Subcutaneous abdominal adipose tissue (tissue), 5 donors: ENCODE results near the gene LYZL1.
"Not testable (repeated sequence)": the region's sequence is repeated elsewhere in the genome, so short reads cannot be mapped to it uniquely, and the experiment has no call there.

Source experiments
- H3K27ac ChIP-seq: one replicate; pipeline ENCODE4 v1.7.0; 2013; ENCODE audit warnings: low read depth, mild to moderate bottlenecking, inconsistent platforms, low read length, moderate library complexity
- H3K27me3 ChIP-seq, 5 donors: one replicate each; pipeline ENCODE4 v1.7.0; 2013; ENCODE audit warnings: low read length in 5 of 5, inconsistent platforms in 1 of 5; ENCODE audit not compliant: control insufficient read depth in 5 of 5, insufficient read depth in 4 of 5
- H3K36me3 ChIP-seq, 5 donors: one replicate each; pipeline ENCODE4 v1.7.0; 2013; ENCODE audit warnings: low read length in 5 of 5; ENCODE audit not compliant: control insufficient read depth in 5 of 5, insufficient read depth in 5 of 5
- H3K4me1 ChIP-seq, 5 donors: one replicate each; pipeline ENCODE4 v1.7.0; 2013; ENCODE audit warnings: low read length in 5 of 5, mild to moderate bottlenecking in 3 of 5, moderate library complexity in 1 of 5; ENCODE audit not compliant: control insufficient read depth in 5 of 5, insufficient read depth in 5 of 5
- H3K4me3 ChIP-seq, 5 donors: one replicate each; pipeline ENCODE4 v1.7.0; 2013; ENCODE audit warnings: low read length in 5 of 5, low read depth in 1 of 5
- H3K9ac ChIP-seq, 5 donors: one replicate each; pipeline ENCODE4 v1.7.0; 2013; ENCODE audit warnings: low read length in 5 of 5, mild to moderate bottlenecking in 4 of 5, moderate library complexity in 3 of 5
- H3K9me3 ChIP-seq, 5 donors: one replicate each; pipeline ENCODE4 v1.7.0; 2013; ENCODE audit warnings: low read length in 5 of 5; ENCODE audit not compliant: control insufficient read depth in 5 of 5
- donor health status: healthy.
- donor health status: healthy.
- donor health status: healthy.
- donor health status: healthy.
- donor health status: healthy.

LYZL1 gene

GRCh38 chr10:29315814-29316213 lies 26.9 kb downstream of the LYZL1 start:
- peaks cover 0 to 3% (median 0%) of the 10 kb centered on the region in 5 donors for H3K27me3 ChIP-seq

DNA sequence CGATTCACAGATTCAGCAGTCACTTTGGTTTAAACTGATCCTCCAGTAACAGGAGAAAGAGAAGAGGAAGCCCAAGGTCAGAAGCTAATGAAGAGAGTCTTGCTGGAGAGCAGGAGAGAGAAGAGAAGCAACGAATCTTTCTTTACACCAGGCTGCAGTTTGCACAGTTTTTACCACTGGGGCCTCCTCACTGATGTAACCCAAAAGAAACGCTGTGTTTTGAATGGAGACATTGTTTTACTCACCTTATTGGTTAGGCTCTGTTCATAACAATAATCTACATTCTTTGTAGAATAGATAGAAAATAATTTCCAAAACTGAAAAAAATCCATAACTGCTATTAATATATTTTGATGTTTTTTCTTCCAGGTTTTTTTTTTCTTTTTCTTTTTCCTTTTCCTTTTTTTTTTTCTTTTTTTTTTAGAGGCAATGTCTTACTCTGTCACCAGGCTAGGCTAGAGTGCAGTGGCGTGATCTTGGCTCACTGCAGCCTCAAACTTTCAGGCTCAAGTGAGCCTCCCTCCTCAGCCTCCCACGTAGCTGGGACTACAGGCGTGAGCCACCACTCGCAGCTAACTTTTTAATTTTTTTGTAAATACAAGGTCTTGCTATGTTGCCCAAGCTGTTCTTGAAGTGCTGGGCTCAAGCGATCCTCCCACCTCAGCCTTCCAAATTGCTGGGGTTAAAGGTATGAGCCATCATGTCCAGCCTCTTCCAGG lies 27.6 kb downstream of the LYZL1 start:
- Histone ChIP-seq H3K4me1 (peaks cover 0 to 11% (median 8%) of the 10 kb centered on the region in 5 donors), H3K4me3 (no peak overlapping the region), H3K36me3 (no peaks in the 10 kb centered on the region), H3K9me3 (no peaks in the 10 kb centered on the region), H3K27me3 (peaks cover 0 to 3% (median 0%) of the 10 kb centered on the region in 5 donors), H3K27ac (no peak overlapping the region), H3K9ac (no peak overlapping the region)

More at GRCh38 chr10:29315814-29316213, 26.9 kb downstream of the LYZL1 start:
- Histone ChIP-seq H3K9ac (no peak overlapping the region), H3K9me3 (no peaks in the 10 kb centered on the region), H3K27ac (no peak overlapping the region), H3K4me3 (no peak overlapping the region), H3K4me1 (peaks cover 0 to 11% (median 8%) of the 10 kb centered on the region in 5 donors), H3K36me3 (no peaks in the 10 kb centered on the region)

- Histone ChIP-seq H3K4me1 (peaks cover 0 to 11% (median 8%) of the 10 kb centered on the region in 5 donors), H3K9me3 (no peaks in the 10 kb centered on the region), H3K4me3 (no peak overlapping the region), H3K27ac (no peak overlapping the region), H3K36me3 (no peaks in the 10 kb centered on the region), H3K9ac (no peak overlapping the region), H3K27me3 (peaks cover 0 to 3% (median 0%) of the 10 kb centered on the region in 5 donors)
Measured at GRCh38 chr10:29317027-29317420, 28.2 kb downstream of the LYZL1 start.

GRCh38 chr10:29317423-29318021 lies 28.7 kb downstream of the LYZL1 start:
- H3K4me3 ChIP-seq: no peak overlapping the region
- no peak overlapping the region for H3K9ac ChIP-seq
- H3K36me3 ChIP-seq: no peaks in the 10 kb centered on the region
- H3K27me3 ChIP-seq: peaks cover 0 to 3% (median 0%) of the 10 kb centered on the region in 5 donors
- no peak overlapping the region for H3K27ac ChIP-seq
- H3K4me1 ChIP-seq: peaks cover 0 to 11% (median 8%) of the 10 kb centered on the region in 5 donors
- no peaks in the 10 kb centered on the region for H3K9me3 ChIP-seq

- Histone ChIP-seq H3K4me3 (peak overlapping the region in 2 of 5 donors; percentile 2 to 22), H3K4me1 (peaks cover 0 to 11% (median 11%) of the 10 kb centered on the region in 5 donors)
- not testable (repeated sequence) for H3K9ac ChIP-seq, H3K27ac ChIP-seq, H3K9me3 ChIP-seq, H3K27me3 ChIP-seq, H3K36me3 ChIP-seq
Measured at GRCh38 chr10:29318141-29319071, 29.5 kb downstream of the LYZL1 start.

- Histone ChIP-seq H3K36me3 (no peaks in the 10 kb centered on the region), H3K27me3 (peaks cover 0 to 3% (median 0%) of the 10 kb centered on the region in 5 donors), H3K9ac (no peak overlapping the region), H3K27ac (no peak overlapping the region), H3K9me3 (no peaks in the 10 kb centered on the region), H3K4me3 (peak overlapping the region in 1 of 5 donors; percentile 22), H3K4me1 (peaks cover 0 to 11% (median 11%) of the 10 kb centered on the region in 5 donors)
Measured at GRCh38 chr10:29319205-29319781, 30.4 kb downstream of the LYZL1 start.

DNA sequence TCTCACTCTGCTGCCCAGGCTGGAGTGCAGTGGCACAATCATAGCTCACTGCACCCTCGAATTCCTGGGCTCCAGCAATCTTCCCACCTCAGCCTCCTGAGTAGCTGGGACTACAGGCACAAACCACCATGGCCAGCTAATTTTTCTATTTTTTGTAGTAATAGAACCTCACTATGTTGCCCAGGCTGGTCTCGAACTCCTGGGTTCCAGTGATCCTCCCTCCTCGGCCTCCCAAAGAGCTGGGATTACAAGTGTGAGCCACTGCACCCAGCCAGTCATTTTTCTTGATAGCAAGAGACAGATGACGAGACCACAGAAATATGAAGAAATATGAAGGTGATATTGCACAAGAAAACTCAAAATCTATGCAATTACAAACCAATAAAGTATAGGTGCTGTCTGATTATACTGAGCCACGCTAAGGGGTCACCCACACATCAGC lies 31.8 kb downstream of the LYZL1 start:
- H3K9me3 ChIP-seq, H3K27ac ChIP-seq, H3K9ac ChIP-seq, H3K4me3 ChIP-seq, H3K27me3 ChIP-seq, H3K36me3 ChIP-seq: not testable (repeated sequence)
- H3K4me1 ChIP-seq: peaks cover 0 to 11% (median 11%) of the 10 kb centered on the region in 5 donors

DNA sequence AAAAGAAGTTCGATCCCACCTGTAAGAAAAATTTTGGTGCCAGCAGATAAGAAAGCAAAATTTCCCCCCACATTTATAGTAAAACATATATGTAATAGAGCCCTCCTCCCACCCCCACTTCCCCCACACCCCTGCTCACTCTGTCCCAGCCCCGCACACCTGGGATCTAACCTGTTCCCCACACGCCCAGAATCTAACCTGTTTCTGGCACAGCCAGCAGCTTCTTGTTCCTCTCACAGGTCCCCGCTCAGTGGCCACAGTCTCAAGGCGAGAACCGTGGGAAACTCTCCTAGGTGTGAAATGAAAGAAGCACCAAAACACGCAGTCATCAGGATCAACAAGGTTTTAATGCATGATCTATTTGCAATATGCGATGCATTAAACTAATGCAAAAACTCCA lies 32.8 kb downstream of the LYZL1 start:
- Histone ChIP-seq H3K27me3 (no peaks in the 10 kb centered on the region), H3K36me3 (no peaks in the 10 kb centered on the region), H3K27ac (no peak overlapping the region), H3K4me3 (no peak overlapping the region), H3K4me1 (peaks cover 0 to 11% (median 11%) of the 10 kb centered on the region in 5 donors), H3K9ac (no peak overlapping the region), H3K9me3 (no peaks in the 10 kb centered on the region)

DNA sequence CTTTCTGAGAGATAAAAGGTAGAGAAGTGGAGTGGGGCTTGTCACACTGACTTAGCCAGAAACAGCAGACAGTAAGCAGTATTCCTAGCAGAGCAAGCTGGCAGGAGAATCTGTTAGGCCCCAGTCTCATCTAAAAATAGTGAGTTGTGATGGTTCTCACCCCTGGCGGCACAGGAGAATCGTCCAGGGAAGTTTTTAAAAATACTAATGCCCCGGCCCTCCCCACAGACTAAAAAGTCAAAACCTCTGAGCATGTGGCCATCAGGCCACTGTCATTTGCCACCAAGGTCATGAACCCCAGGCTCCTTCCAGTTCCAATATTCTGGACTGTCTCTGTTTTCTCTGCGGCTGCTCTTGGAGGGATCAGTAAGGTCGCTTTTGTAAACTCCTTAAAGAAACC lies 34.0 kb downstream of the LYZL1 start:
- no peak overlapping the region for H3K9ac ChIP-seq

More for the DNA sequence above, 34.0 kb downstream of the LYZL1 start:
- Histone ChIP-seq H3K4me1 (peaks cover 0 to 11% (median 11%) of the 10 kb centered on the region in 5 donors), H3K36me3 (no peaks in the 10 kb centered on the region), H3K27ac (no peak overlapping the region), H3K9me3 (no peaks in the 10 kb centered on the region), H3K27me3 (no peaks in the 10 kb centered on the region), H3K4me3 (no peak overlapping the region)
